Stimulated activated CD4-positive, alpha-beta T cell treated with anti-CD3 and anti-CD28 coated beads, TNF-alpha, amount 100 ng/mL, for 48 hours (primary cell): ENCODE measurements around the gene CLASP1.

ENCODE experiments used
- DNase-seq, 3 donors: peaks; one replicate each; pipeline ENCODE4 v3.0.0-alpha.2; 2020; ENCODE audit warnings: low read depth in 3 of 3

CLASP1 gene

DNA sequence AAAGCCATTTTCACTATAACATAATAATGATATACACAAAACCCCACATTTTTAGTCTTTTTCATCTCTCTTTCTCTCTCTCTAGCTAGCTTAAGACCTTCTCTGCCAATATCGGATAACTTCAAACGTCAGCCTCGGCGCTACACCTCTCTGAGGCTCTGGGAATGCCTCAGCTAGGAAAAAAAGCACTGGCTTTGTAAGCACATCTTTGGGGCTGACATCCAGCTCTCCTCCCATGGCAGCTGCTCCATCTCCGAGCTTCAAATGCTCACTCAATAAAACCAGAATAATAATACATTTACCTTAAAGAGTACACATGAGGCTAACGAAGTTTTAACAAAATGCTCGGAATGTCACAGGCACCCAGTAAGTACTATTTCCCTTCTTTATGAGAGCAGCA, 107.8 kb downstream of the CLASP1 start:
- DNase-seq: no peak

DNA sequence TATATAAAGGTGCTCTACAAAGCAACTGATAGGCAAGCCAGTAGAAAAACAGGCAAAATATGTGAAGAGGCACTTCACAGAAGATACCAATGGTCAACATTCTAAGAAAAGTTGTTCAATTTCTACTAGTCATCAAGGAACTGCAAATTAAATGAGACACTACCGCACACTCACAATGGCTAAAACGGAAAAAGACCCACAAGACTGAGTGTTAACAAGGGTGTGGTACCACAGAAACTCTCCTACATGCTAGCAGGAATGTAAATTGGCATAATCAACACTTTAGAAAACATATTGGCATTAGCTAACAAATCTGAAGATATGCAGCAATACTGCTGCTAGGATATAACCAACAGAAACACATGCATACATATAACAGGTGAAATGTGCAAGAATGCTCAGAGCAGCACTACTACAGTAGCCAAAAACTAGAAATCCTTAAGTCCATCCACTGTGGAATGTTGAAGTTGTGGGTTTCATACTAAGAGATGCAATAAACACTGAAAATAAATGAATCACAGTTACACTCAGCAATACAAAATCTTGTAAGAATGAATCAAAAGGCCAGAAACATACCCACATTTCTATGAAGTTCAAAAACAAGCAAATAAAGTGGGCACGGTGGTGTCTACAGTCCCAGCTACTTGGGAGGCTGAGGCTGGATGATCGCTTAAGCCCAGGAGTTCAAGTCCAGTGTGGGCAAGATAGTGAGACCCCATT, 109.4 kb downstream of the CLASP1 start:
- DNase-seq: no peak

DNA sequence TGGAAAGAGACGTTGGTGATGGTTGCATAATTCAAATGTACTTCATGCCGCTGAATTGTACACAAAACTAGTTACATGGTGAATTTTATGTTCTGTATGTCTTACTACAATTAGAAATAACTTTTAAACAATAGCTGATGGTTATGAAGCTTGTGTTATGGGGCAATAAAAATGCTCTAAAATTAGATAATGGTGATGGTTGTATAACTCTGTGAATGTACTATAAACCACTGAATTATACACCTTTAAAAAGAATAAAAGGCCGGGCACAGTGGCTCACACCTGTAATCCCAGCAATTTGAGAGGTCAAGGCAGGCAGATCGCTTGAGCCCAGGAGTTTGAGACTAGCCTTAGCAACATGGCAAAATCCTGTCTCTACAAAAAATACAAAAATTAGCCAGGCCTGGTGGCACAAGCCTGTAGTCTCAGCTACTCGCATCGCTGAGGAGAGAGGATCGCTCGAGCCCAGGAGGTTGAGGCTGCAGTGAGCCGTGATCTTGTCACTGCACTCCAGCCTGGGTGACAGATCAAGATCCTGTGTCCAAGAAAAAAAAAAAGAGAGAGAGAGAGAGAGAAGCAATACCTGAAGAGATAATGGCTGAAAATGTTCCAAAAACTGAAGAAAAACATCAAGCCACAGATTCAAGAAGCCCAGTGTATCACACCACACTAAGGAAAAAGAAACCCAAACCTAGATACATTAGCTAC, 112.3 kb downstream of the CLASP1 start:
- no peak for DNase-seq

DNA sequence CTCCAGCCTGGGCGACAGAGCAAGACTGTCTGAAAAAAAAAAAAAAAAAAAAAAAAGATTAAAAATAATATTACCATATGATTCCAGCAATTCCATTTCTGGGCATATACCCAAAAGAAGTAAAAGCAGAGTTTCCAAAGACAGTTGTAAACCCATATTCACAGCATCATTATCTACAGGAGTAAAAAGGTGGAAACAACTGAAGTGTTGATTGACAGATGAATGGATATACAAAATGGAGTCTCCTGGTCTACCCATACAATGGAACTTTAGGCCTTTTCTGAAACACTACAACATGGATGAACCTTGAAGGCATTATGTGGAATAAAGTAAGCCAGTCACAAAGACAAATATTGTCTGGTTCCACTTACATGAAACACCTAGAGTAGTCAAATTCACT, 112.9 kb downstream of the CLASP1 start:
- no peak for DNase-seq

DNA sequence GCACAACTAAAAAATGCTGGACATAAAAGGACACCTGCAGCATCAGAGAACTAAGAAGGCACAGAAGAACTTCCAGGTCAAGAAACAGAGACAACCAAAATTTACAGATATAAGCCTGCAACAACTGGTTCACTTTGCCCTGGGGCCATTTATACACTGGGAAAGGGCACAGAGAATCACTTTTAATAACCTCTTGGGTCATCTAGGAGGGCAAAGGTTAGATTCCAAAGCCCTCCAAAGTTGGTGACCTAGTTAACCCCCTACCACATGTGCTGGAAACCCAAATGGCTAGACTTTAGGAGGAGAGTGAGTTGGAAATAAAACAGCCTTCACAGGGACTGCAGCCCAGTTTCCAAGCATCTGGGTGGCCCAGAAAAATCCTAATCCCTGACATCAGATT, 115.3 kb downstream of the CLASP1 start:
- no peak for DNase-seq

DNA sequence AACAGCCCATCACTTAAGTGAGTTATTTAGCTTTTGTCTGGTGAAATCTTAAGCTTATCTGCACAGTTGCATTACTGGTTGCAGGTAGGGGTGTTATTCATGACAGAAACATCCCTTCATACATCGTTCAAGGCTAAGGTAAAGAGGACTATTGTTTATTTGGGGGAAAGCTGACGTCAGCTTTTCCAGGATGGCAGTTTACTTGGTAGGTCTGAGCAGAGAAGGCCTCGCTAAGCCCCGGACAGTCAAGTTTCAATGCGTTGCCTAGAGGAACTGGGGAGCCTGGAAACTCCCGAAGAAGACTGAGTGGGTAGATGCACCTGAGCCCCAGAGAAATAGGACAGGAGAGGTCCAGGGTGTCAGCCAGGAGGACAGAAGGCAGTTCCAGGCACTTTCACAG, 116.4 kb downstream of the CLASP1 start:
- no peak for DNase-seq

DNA sequence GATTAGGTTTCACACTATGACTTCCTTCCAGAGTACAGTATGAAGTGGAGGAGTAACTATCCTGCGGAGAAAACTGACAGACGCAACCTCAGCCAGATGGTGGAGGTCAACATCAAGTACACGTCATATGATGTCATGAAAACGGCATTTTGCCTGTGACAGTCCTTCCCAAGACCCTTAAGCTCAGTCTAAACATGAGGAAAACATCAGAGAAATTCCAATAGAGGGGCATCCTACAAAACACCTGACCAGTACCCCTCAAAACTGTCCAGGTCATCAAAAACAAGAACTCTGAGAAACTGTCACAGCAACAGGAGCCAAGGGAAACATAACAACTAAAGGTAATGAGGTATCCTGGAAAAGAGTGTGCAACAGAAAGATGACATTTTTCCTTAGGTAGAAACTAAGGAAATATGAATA, 116.9 kb downstream of the CLASP1 start:
- no peak for DNase-seq

DNA sequence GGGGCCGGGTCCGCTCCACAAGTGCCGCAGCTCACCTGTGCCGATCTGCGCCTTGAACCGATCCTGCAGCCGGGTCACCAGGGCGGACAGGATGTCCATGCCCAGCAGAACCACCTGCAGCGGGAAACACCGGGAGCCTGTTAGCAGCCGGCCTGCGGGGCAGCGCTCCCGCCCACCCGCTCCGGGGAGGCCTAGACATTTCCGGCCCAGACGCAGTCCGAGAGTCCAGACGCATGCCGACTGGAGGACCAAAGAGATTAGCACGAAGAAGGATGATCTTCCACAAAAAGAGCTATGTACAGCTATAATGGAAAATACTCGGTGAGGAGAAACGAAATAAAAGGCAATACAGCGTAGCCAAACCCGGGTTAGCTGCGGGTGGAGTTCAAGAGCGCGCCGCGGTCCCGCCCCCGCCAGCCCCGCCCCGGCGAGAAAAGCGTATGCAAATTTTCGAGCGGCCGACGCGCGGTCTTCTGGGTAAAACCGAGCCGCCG, 119.0 kb downstream of the CLASP1 start:
- peak; percentile 68 to 77 (median 74) for DNase-seq

DNA sequence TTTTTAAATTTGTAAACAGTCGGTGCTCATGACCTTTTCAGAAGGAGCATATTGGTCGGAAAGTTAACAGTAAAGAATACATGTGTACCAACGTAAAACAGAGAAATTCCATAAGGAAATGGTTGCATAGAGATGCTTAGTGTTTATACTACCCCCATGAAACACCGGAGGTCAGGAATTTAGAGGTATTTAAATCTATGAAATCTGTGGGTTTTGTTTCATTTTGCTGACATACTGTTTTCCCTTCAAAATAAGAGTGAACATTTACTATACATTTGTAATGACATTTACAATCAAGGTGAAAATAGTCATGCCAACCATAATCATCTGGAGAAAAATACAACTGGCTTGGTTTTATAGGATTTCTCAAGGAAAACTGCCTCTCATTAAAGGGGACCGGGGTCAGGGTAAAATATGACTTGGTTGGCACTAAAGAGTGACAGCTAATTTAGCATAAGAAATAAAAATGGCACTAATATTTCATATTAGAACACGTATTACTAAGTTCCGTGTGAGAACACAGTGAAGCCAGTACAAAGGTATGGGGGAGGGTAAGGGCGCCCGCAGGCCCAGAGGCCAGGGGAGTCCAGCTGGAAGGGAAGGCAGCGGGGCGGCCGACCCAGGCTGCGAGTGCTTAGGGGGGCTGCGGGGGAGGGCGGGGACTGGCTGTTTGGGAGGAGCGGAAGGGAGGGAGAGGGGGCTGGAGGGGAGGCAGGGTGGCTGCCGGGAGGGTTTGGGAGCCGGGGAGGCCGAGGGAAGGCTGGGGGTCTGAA, 119.6 kb downstream of the CLASP1 start:
- peak; percentile 9 to 20 (median 10) for DNase-seq

DNA sequence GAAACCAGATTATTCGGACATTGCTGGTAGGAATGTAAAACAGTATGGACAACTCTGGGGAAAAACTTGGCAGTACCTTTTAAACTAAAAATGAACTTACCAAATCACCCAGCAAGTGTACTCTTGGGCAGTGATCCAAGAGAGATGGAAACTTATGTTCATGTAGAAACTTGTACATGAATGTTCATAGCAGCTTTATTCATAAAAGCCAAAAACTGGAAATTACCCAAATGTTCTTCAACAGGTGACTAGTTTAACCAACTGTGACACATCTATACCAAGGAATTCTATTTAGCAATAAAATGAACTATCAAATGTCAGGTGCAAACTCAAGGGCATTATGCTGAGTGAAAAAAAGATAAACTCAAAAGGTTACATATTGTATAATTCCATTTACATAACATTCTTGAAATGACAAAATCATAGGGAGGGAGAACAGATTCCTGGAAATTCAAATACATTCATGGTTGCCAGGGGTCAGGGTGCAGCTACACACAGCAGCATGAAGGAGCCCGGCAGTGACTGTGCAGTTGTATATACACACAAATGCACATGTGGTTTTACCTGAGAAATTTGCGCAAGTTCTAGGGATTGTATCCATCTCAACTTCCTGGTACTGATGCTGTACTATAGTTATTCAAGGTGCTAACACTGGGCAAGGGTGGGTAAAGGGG, 122.1 kb downstream of the CLASP1 start:
- peak; percentile 26 to 63 (median 53) for DNase-seq

DNA sequence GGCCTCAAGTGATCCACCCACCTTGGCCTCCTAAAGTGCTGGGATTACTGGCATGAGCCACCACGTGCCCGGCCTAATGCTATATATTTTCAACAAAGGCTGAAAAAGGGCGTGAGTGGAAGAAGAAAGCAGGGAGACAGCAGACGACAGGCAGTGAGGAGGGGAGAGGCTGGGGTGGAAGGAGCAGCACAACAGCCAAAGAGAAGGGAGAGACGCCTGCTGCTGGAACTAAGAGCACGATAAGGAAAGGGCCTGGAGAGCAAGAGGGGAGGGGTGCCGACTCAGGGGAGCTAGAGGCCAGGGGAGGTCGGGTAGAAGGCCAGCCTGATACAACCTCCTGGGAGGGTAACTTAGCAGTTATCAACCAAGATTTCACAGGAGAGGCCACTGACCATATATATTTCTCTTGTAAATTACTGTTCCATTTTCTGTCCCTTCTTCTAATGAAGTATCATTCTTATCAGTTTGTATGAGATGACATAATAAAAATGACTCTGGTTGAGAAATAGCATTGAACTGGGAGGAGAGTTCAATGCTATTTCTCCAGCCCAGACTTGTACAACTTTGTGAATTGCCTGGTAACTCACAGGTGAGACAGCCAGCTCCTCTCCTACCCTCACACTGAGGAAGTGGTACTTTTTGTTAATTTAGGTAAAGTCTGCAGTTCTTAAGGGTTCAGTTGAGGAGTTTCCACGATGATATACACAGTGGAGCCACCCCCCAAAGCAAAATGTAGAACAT, 124.4 kb downstream of the CLASP1 start:
- no peak for DNase-seq

DNA sequence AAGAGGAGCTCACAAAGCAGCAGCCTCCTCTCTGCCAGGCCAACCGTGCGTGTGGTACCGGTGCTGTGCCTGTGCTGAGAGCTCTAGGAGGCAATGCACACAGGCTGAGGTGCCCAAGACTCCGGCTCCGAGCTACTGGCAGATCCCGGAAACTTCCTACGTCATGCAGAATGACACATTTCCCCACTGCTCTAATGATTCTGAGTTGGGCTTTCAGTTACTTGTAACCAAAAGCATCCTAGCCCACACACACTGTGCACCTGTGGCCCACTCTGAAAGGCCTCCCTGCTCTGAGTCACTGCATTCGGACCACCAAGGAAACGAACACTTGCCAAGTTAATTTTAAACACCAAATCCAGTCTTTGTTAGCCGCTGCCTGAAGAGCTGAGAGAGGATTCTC, 127.9 kb downstream of the CLASP1 start:
- DNase-seq: no peak

DNA sequence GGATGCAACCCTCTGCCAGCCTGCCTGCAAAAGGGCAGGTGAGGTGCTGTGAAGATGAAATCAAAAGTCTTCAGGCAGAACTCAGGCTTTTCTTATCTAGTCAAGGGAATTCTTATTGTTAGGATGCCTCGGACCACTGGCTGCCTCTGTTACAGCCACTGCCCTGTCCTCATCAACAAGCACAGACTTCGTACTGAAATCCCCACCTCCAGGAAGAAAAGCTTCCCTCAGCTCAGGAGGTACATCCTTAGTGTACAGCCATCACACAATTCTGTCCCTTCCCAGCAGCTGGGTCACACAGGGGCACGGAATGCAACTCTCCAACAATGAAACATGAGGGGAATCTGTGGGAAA, 128.6 kb downstream of the CLASP1 start:
- DNase-seq: no peak

DNA sequence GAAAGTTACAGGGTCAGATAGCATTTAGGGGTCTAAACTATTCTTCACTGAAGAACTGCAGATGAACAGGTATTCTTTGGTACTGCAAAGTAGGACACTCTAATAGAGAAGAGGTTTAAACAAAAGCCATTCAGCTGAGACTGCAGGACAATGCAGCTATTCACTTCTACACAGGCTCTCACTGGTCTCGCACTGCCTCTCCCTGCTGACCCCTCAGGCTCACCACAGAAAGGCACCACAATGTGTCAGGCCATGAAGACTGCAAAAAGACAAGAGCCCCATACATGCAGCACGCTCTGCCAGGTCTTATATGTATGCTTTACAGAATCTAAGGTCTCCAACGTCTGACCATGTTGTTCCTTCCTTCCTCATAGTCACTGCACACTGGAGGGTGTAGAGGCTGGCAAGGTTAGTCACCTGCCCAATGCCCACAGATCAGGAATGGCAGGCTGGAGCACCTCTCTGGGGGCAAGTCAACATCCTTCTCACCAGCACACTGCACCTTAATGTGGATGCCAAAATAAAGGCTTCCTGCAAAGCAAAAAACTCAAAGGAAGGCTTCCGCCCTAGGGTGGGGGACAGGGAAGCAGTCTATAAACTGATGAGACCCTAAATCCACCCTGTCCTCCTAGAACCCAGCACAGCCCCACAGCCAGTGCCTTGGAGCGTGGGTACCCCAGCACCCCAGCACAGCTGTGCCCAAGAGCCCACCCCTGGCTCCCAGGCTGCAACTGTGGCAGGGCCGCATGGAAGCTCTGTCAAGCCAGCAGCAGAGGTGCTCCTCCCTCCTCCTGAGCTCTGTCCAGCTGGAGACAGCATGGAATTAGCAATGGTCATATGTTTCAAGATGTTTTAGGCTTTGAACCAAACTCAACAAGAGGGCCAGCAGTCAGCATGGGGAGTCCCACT, 129.3 kb downstream of the CLASP1 start:
- no peak for DNase-seq

DNA sequence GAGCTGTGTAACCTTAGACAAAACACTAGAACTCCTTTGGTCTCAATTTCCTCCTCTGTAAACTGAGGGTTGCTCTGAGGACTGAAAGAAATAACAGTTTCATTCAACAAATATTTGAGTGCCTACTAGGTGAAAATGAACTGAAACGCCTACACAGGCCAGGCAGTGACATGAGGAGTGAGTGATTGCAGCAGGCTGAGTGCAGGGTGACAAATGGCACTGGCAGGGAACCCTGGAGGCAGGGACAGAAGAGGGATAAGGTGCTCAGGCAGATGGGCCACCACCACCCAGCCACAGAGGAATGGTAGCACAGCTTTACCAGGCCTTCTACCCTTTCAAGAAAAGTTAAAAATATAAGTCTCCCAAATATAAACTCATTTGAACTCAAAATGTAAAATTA, 130.1 kb downstream of the CLASP1 start:
- DNase-seq: no peak

DNA sequence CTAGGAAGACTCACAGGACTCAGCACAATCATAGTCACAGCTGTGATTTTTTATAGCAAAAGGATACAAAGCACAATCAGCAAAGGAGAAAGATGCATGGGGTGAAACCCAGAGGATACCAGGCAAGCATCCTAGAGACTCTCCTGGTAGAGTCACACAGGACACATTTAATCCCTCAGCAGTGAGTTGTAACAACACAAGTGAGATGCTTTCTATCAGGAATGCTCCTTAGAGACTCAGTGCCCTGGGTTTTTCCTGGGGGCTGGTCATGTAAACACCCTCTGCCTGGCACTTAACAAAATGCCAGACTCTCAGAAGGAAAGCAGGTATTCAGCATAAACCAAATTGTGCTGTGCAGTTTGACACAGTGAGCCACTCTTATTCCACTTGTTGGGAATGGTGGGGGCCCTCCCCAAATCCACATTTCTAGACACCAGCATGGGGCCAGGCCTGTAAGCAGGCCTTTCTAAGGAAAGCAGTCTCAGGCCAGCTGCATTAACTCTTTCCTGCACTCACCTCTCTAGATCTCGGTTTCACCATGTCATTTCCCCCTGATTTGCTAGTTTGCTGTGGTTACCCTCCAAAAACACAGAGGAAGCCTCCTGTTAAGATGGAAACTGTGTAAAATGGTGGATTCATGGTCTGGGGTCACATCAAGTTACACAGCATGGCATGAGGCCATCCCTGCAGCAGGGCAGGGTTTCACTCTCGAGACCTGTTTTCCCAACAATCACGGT, 135.5 kb downstream of the CLASP1 start:
- DNase-seq: no peak

DNA sequence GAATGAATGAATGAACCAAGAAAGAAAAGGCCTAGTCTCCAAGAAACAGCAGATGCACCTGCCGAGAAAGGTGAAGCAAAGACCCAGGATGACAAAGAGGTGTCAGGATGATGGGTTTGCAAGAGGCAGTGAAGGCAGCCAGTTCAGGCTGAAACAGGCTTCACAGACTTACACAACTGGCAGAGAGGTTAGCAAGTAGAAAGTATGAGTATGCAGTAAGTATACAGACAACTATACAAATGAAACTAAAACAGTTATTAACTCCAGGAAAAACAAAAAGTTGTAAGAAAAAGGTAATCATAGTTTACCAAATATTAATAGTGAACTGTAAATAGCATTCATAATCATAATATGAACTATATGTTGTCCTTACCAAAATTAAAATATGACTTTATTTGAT, 138.4 kb downstream of the CLASP1 start:
- DNase-seq: no peak

DNA sequence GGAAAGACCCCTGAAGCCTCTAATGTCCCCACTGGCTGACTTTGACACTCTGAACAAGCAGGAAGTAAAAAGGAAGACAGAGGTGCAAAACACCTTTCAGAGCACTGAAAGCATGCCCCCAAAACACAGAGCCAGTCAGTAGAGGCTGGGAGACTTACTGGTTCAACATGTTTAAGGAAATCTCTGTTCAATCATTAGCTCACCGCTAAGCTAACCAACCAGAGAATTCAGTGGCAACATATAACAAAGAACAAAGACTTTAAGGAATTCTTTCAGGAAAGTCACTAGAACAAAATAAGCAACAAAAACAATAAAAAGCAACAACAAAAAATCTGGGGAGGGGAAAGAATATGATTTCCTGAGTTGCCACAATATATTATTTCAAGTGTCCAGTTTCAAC, 142.6 kb downstream of the CLASP1 start:
- DNase-seq: no peak

DNA sequence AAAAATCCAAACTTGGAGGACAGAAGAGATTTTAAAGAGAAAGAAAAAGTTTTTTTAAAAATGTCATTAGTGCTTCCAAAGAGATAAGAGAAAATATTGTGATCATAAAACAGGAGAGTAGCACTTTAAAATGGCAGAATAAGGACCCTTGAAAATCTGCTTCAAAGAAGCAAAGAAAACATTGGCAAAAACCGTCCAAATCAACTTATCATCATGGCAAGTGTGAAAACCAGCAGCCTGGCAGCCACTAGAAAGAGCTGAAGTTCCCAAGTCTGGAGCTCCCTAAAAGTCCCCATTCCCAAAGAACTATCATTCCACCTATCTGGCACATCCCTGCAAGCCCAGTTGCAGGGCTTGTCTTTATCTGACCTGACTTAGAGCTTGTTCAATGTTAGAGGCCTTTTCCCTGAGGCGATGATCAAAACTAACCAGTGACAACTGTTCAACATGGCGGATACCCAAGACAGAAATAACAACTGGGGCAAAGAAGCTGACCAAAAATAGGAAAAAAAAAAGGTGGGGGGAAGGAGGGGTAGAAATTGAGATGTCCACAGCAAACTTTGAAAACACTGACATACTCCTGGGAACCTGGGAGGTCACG, 143.2 kb downstream of the CLASP1 start:
- no peak for DNase-seq
